A673 (cell line): ENCODE measurements around the gene LHPP. TPM values are rescaled to one million over a fixed set of nuclear protein-coding genes. Genes with fewer than 3 reads are reported as not detected.

ENCODE experiments used
- BruUV-seq: library from RNA; stranded (reverse); fragments of 400-500 nt; replicated peaks from 2 replicates; lab custom pipeline; 2021; lab: Mats Ljungman, UMichigan
- CTCF ChIA-PET: fragments of 300-600 bp; sonication (Branson Sonifier 250); formaldehyde crosslinking; loops from one replicate; lab custom pipeline; 2022; ENCODE audit warnings: antibody characterized with exemption; lab: Charles Lee
- POLR2A ChIA-PET: fragments of 300-600 bp; sonication (Branson Sonifier 250); formaldehyde crosslinking; loops from one replicate; lab custom pipeline; 2022; ENCODE audit warnings: antibody characterized with exemption; ENCODE audit not compliant: low non-redundant PET; lab: Charles Lee
- DNase-seq: peaks from one replicate; pipeline ENCODE4 v3.0.0-alpha.2; 2015; ENCODE audit warnings: low spot score
- H3K27ac ChIP-seq: fragments of 200-600 bp; sonication (generic); 2 replicates; pipeline ENCODE4 v1.5.1; 2016; ENCODE audit warnings: mixed run types, low read depth, mild to moderate bottlenecking, mixed read lengths, antibody characterized with exemption, low read length; ENCODE audit not compliant: poor library complexity, severe bottlenecking
- H3K27me3 ChIP-seq: fragments of 200-600 bp; sonication (generic); replicated peaks from 2 replicates; pipeline ENCODE4 v1.6.1; 2017; ENCODE audit warnings: mixed run types, low read depth, mild to moderate bottlenecking, mixed read lengths, antibody characterized with exemption, low read length; ENCODE audit not compliant: insufficient read depth, poor library complexity
- H3K36me3 ChIP-seq: fragments of 200-600 bp; sonication (generic); 2 replicates; pipeline ENCODE4 v1.6.1; 2016; ENCODE audit warnings: mixed run types, mild to moderate bottlenecking, mixed read lengths, antibody characterized with exemption, low read length; ENCODE audit not compliant: insufficient read depth, poor library complexity, severe bottlenecking
- H3K4me1 ChIP-seq: fragments of 200-600 bp; sonication (generic); 2 replicates; pipeline ENCODE4 v1.6.1; 2017; ENCODE audit warnings: mixed run types, mild to moderate bottlenecking, mixed read lengths, antibody characterized with exemption, low read length; ENCODE audit not compliant: insufficient read depth, poor library complexity, severe bottlenecking
- H3K4me3 ChIP-seq: fragments of 200-600 bp; sonication (generic); 2 replicates; pipeline ENCODE4 v1.5.1; 2016; ENCODE audit warnings: low read depth, mixed run types, mild to moderate bottlenecking, mixed read lengths, low read length; ENCODE audit not compliant: poor library complexity, severe bottlenecking
- H3K9me3 ChIP-seq: fragments of 200-600 bp; sonication (generic); 2 replicates; pipeline ENCODE4 v1.6.1; 2016; ENCODE audit warnings: mixed run types, low read depth, mild to moderate bottlenecking, mixed read lengths, antibody characterized with exemption, low read length; ENCODE audit not compliant: poor library complexity, severe bottlenecking
- EZH2 ChIP-seq: fragments of 200-600 bp; sonication (generic); IDR thresholded peaks from 2 replicates; pipeline ENCODE4 v1.6.1; 2017; ENCODE audit warnings: borderline replicate concordance, low read depth, mild to moderate bottlenecking, mixed read lengths, antibody characterized with exemption, low read length; ENCODE audit not compliant: poor library complexity, severe bottlenecking
- intact Hi-C: fragments of 100-400 bp; cut with micrococcal nuclease; formaldehyde crosslinking; loops from one replicate; pipeline ENCODE4 v1.10.0; 2022; ENCODE audit not compliant: unreplicated experiment
- total RNA-seq: library from RNA; stranded (reverse); gene quantifications from 2 replicates; pipeline ENCODE4 v1.2.3, GENCODE V29; 2021
- TF ChIP-seq, protein P1 (sequence below): fragments of 300-800, 200-600 bp; sonication (generic); conservative IDR thresholded peaks from 2 replicates; pipeline ENCODE4 v1.5.1; 2017; ENCODE audit warnings: low read depth, mild to moderate bottlenecking, antibody characterized with exemption, low read length, moderate library complexity, mixed read lengths

The LHPP gene
- total RNA-seq, 1 experiment from 2014 or later = 2.3 TPM

DNA sequence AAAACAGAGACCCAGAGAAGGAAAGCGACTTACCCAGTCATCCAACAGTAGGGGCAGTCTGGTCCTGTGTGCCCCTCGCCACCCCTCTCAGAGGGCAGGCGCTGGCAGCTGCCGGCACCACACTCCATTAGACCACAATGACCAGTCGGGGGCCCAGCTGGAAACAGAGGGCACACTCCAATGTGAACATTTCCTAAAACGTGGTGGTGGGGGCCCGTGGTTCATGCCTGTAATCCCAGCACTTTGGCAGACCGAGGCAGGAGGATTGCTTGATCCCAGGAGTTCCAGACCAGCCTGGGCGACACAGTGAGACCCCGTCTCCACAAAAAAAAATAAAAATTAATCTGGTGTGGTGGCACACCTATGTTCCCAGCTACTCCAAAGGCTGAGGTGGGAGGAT is 42.0 kb upstream of the LHPP start:
- Histone ChIP-seq H3K4me1 (no peaks in the 10 kb centered on the region), H3K9me3 (no peaks in the 10 kb centered on the region), H3K27me3 (peaks cover 36% of the 10 kb centered on the region), H3K27ac (no peak overlapping the region), H3K4me3 (peak overlapping the region; percentile 74), H3K36me3 (no peaks in the 10 kb centered on the region)
- BruUV-seq = no TSS peak
- POLR2A ChIA-PET = no interaction called here
- intact Hi-C loops = no loop called here
- CTCF ChIA-PET = no interaction called here
- TF ChIP-seq, protein P1, sequence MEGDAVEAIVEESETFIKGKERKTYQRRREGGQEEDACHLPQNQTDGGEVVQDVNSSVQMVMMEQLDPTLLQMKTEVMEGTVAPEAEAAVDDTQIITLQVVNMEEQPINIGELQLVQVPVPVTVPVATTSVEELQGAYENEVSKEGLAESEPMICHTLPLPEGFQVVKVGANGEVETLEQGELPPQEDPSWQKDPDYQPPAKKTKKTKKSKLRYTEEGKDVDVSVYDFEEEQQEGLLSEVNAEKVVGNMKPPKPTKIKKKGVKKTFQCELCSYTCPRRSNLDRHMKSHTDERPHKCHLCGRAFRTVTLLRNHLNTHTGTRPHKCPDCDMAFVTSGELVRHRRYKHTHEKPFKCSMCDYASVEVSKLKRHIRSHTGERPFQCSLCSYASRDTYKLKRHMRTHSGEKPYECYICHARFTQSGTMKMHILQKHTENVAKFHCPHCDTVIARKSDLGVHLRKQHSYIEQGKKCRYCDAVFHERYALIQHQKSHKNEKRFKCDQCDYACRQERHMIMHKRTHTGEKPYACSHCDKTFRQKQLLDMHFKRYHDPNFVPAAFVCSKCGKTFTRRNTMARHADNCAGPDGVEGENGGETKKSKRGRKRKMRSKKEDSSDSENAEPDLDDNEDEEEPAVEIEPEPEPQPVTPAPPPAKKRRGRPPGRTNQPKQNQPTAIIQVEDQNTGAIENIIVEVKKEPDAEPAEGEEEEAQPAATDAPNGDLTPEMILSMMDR = no peak
- no peak for TF ChIP-seq EZH2
- DNase-seq = no peak

DNA sequence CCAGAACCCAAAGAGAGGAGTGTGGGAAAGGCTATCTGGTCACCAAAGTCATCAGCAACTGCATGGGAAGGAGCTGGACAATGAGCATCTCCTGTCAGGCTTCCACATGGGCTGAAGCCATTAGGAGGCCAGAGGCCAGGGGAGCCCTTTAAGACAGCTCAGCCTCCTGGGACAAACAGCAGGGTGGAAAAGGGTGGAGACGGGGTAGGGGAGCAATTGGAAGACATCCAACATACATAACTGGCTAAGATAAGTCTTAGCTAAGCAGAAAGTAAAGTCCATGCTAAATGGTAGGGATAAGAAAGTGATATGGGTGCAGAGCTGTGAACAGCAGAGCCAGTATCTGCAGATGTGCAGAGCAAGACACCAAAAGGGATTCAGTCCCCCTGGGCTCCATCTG is 41.4 kb upstream of the LHPP start:
- DNase-seq = no peak
- Histone ChIP-seq H3K4me3 (no peak overlapping the region), H3K27me3 (peaks cover 38% of the 10 kb centered on the region), H3K4me1 (no peaks in the 10 kb centered on the region), H3K9me3 (no peaks in the 10 kb centered on the region), H3K27ac (no peak overlapping the region), H3K36me3 (no peaks in the 10 kb centered on the region)
- TF ChIP-seq EZH2 = no peak
- TF ChIP-seq, protein P1 = no peak
- CTCF ChIA-PET = no interaction called here
- intact Hi-C loops = no loop called here
- POLR2A ChIA-PET = no interaction called here
- BruUV-seq = no TSS peak

DNA sequence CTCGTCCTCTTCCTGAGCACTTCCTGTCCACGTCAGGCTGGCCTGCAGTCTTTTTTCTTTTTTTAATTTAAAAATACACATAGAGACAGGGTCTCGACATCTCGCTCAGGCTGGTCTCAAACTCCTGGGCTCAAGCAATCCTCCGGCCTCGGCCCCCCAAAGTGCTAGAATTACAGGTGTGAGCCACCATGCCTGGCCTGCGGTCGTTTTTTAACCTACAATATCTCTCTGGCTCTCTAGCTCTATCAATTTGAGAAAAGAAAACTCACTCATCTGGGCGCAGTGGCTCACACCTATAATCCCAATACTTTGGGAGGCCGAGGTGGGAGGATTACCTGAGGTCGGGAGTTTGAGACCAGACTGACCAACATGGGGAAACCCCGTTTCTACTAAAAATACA is 38.9 kb upstream of the LHPP start:
- no TSS peak for BruUV-seq
- ChIA-PET CTCF (no interaction called here), POLR2A (no interaction called here)
- Histone ChIP-seq H3K27me3 (peaks cover 53% of the 10 kb centered on the region), H3K4me1 (no peaks in the 10 kb centered on the region), H3K27ac (no peak overlapping the region), H3K4me3 (no peak overlapping the region), H3K9me3 (no peaks in the 10 kb centered on the region), H3K36me3 (no peaks in the 10 kb centered on the region)
- no peak for DNase-seq
- intact Hi-C loops = no loop called here
- TF ChIP-seq, protein P1 = no peak
- TF ChIP-seq EZH2 = no peak
